Hepatocyte (in vitro differentiated cells): ENCODE results near the gene TUBA4B.

Experiments used
- CTCF ChIP-seq: fragments of 200-600 bp; sonication (generic); IDR thresholded peaks from 2 replicates; pipeline ENCODE4 v1.5.1; 2016; ENCODE audit warnings: antibody characterized with exemption, mild to moderate bottlenecking; ENCODE audit not compliant: poor library complexity
- EZH2 ChIP-seq: fragments of 200-600 bp; sonication (generic); IDR thresholded peaks from 2 replicates; pipeline ENCODE4 v1.6.1; 2016; ENCODE audit warnings: antibody characterized with exemption, mild to moderate bottlenecking, borderline replicate concordance
- EZH2phosphoT487 ChIP-seq: fragments of 200-600 bp; sonication (generic); IDR thresholded peaks from one replicate; pipeline ENCODE4 v1.6.1; 2018; ENCODE audit warnings: antibody characterized with exemption, mild to moderate bottlenecking, low read depth, moderate library complexity; ENCODE audit not compliant: unreplicated experiment, severe bottlenecking

GRCh38 chr2:219221957-219222518, 31.0 kb upstream of the TUBA4B start:
- TF ChIP-seq EZH2phosphoT487 (no peak), CTCF (no peak), EZH2 (no peak)
